Upper lobe of left lung (tissue), 6 donors: ENCODE data around the gene NCBP2L. TPM values are rescaled to one million over a fixed set of nuclear protein-coding genes. Genes with fewer than 3 reads are reported as not detected.

ENCODE experiments used
- ATAC-seq, 2 donors: fragments of 200-7000 bp; cut with Tn5 transposase; one replicate each; pipeline ENCODE4 v1.9.1; 2022; ENCODE audit warnings: mild to moderate bottlenecking in 2 of 2, moderate library complexity in 2 of 2; ENCODE audit not compliant: low FRiP score in 2 of 2
- DNase-seq, 2 donors: peaks; one replicate each; pipeline ENCODE4 v3.0.0-alpha.2; 2019 to 2020
- H3K27ac ChIP-seq, 4 donors: fragments of 200-600 bp; sonication (generic); one replicate each; pipeline ENCODE4 v1.5.1; 2016 to 2019
- H3K27me3 ChIP-seq, 4 donors: fragments of 200-600 bp; sonication (generic); one replicate each; pipeline ENCODE4 v1.5.1; 2017 to 2019
- H3K36me3 ChIP-seq, 4 donors: fragments of 200-600 bp; sonication (generic); one replicate each; pipeline ENCODE4 v1.5.1; 2016 to 2019
- H3K4me1 ChIP-seq, 4 donors: fragments of 200-600 bp; sonication (generic); one replicate each; pipeline ENCODE4 v1.5.1; 2018 to 2019
- H3K4me3 ChIP-seq, 4 donors: fragments of 200-600 bp; sonication (generic); one replicate each; pipeline ENCODE4 v1.5.1; 2017 to 2019; ENCODE audit warnings: mild to moderate bottlenecking in 2 of 4, moderate library complexity in 1 of 4
- H3K9me3 ChIP-seq, 4 donors: fragments of 200-600 bp; sonication (generic); one replicate each; pipeline ENCODE4 v1.5.1; 2018 to 2019
- EP300 ChIP-seq, 4 donors: sonication (generic); formaldehyde crosslinking; IDR thresholded peaks; one replicate each; pipeline ENCODE4 v1.5.1; 2017; ENCODE audit warnings: antibody characterized with exemption in 4 of 4, control low read depth in 2 of 4
- POLR2A ChIP-seq, 4 donors: fragments of 450-650 bp; IDR thresholded peaks; one replicate each; pipeline ENCODE4 v1.5.1; 2016 to 2017; ENCODE audit warnings: antibody characterized with exemption in 4 of 4, mild to moderate bottlenecking in 2 of 4
- POLR2AphosphoS5 ChIP-seq, 2 donors: sonication (generic); formaldehyde crosslinking; IDR thresholded peaks; one replicate each; pipeline ENCODE4 v1.5.1; 2017; ENCODE audit warnings: antibody characterized with exemption in 2 of 2
- WGBS, 2 donors: methylation state at CpG; one replicate each; pipeline ENCODE4 v1.1.5; 2017 to 2018; 5-methylcytosine and 5-hydroxymethylcytosine counted together
- total RNA-seq, 6 donors: library from RNA; depleted of rRNA in 4 of 6; stranded (reverse); fragments of >200 nt in 4 of 6; gene quantifications; one replicate each; pipeline versions ENCODE4 v1.1.0 to v1.2.1, GENCODE V29; 2016 to 2021
- TF ChIP-seq, protein P1 (sequence below), 6 experiments: fragments of 450-650 bp in 4 of 6; fragments of 200-600 bp in 2 of 6; sonication (generic) in 2 of 6; IDR thresholded peaks; one replicate each; pipeline ENCODE4 v1.5.1; 2016 to 2019; ENCODE audit warnings: antibody characterized with exemption in 6 of 6
- donor health status: DM: no; HTN: no; CAD: no; lungs with moderate emphysema.
- donor health status: DM: no; HTN: yes; CAD: no; lungs with severe emphysema.

NCBP2L gene
- total RNA-seq, 6 donors from 2014 or later: 0.13 to 2.0 (median 0.33) TPM; not detected in 3

DNA sequence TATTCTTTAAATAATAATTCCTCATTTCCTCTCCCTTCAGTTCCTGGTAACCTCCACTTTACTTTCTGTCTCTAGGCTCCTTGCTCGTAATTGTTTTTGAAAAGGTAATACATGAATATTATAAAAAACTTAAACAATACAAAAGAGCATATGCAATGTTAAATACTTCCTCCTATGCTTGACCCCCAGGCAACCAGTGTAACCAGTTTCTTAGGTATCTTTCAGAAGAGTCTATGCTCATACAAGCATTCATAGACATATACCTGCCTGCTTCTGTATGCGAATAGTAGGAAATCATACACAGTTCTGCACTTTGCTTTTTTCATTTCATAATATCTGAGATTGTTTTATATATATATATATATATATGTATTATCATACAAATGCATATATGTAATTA, 45.5 kb downstream of the NCBP2L start:
- Histone ChIP-seq H3K4me1 (peaks cover 0 to 11% (median 2%) of the 10 kb centered on the region in 4 donors), H3K27me3 (no peaks in the 10 kb centered on the region), H3K9me3 (peaks cover 0 to 20% (median 2%) of the 10 kb centered on the region in 4 donors), H3K27ac (no peak overlapping the region), H3K4me3 (no peak overlapping the region), H3K36me3 (no peaks in the 10 kb centered on the region)
- DNase-seq: no peak
- ATAC-seq: no peak
- TF ChIP-seq POLR2A (IDR thresholded peaks at IDR 0.05): no peak
- TF ChIP-seq, protein P1, sequence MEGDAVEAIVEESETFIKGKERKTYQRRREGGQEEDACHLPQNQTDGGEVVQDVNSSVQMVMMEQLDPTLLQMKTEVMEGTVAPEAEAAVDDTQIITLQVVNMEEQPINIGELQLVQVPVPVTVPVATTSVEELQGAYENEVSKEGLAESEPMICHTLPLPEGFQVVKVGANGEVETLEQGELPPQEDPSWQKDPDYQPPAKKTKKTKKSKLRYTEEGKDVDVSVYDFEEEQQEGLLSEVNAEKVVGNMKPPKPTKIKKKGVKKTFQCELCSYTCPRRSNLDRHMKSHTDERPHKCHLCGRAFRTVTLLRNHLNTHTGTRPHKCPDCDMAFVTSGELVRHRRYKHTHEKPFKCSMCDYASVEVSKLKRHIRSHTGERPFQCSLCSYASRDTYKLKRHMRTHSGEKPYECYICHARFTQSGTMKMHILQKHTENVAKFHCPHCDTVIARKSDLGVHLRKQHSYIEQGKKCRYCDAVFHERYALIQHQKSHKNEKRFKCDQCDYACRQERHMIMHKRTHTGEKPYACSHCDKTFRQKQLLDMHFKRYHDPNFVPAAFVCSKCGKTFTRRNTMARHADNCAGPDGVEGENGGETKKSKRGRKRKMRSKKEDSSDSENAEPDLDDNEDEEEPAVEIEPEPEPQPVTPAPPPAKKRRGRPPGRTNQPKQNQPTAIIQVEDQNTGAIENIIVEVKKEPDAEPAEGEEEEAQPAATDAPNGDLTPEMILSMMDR (IDR thresholded peaks at IDR 0.05): no peak
- TF ChIP-seq POLR2AphosphoS5 (IDR thresholded peaks at IDR 0.05): no peak
- TF ChIP-seq EP300 (IDR thresholded peaks at IDR 0.05): no peak
- 74 to 82% methylated on average over 2 of the region's 2 CpGs for WGBS, 2 donors

DNA sequence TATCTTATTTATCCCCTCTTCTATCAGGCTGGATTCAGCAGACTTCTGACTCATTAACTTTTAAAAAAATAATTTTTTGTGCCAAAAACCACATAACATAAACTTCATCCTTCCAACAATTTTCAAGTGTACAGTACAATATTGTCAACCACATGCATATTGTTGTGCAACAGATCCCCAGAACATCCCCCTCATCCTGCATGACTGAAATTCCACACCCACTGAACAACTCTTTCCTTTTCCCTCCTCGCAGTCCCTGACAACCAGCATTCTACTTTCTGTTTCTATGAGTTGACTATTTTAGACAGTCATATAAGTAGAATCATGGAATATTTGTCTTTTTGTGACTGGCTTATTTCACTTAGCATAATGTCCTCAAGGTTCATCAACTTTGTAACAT, 45.9 kb downstream of the NCBP2L start:
- 8 to 55% methylated on average over 1 of the region's 1 CpG for WGBS, 2 donors
- ATAC-seq (no peak), DNase-seq (no peak)

GRCh38 chrX:107825698-107826237, 48.2 kb downstream of the NCBP2L start, which contains the start of gene MID2:
MID2 (plus strand) TSS chrX:107825866; CDS start chrX:107826427, 561 bp downstream.
- Histone ChIP-seq H3K27me3 (no peaks in the 10 kb centered on the region), H3K36me3 (no peaks in the 10 kb centered on the region), H3K4me1 (peaks cover 0 to 11% (median 2%) of the 10 kb centered on the region in 4 donors), H3K27ac (peak within 1 kb of the TSS; percentile 87 to 92 (median 89)), H3K4me3 (peak within 1 kb of the TSS; percentile 25 to 58 (median 50)), H3K9me3 (no peaks in the 10 kb centered on the region)
- 13 to 51% methylated on average over 4 to 32 of the region's 32 CpGs for WGBS, 2 donors
- ATAC-seq (peak; percentile 44 to 54), DNase-seq (peak; percentile 72 to 79)
- TF ChIP-seq, protein P1 (IDR thresholded peaks at IDR 0.05): no peak
- peak in 1 of 2 donors; percentile 76 for TF ChIP-seq POLR2AphosphoS5 (IDR thresholded peaks at IDR 0.05)
- no peak for TF ChIP-seq EP300 (IDR thresholded peaks at IDR 0.05)
- TF ChIP-seq POLR2A (IDR thresholded peaks at IDR 0.05): peak in 1 of 4 donors; percentile 32

More for the DNA sequence above, 45.9 kb downstream of the NCBP2L start:
- Histone ChIP-seq H3K27ac (no peak overlapping the region), H3K27me3 (no peaks in the 10 kb centered on the region), H3K36me3 (no peaks in the 10 kb centered on the region), H3K4me1 (peaks cover 0 to 11% (median 2%) of the 10 kb centered on the region in 4 donors), H3K4me3 (no peak overlapping the region), H3K9me3 (peaks cover 0 to 16% (median 2%) of the 10 kb centered on the region in 4 donors)
- no peak for TF ChIP-seq EP300 (IDR thresholded peaks at IDR 0.05)
- TF ChIP-seq POLR2AphosphoS5 (IDR thresholded peaks at IDR 0.05): no peak
- TF ChIP-seq POLR2A (IDR thresholded peaks at IDR 0.05): no peak

DNA sequence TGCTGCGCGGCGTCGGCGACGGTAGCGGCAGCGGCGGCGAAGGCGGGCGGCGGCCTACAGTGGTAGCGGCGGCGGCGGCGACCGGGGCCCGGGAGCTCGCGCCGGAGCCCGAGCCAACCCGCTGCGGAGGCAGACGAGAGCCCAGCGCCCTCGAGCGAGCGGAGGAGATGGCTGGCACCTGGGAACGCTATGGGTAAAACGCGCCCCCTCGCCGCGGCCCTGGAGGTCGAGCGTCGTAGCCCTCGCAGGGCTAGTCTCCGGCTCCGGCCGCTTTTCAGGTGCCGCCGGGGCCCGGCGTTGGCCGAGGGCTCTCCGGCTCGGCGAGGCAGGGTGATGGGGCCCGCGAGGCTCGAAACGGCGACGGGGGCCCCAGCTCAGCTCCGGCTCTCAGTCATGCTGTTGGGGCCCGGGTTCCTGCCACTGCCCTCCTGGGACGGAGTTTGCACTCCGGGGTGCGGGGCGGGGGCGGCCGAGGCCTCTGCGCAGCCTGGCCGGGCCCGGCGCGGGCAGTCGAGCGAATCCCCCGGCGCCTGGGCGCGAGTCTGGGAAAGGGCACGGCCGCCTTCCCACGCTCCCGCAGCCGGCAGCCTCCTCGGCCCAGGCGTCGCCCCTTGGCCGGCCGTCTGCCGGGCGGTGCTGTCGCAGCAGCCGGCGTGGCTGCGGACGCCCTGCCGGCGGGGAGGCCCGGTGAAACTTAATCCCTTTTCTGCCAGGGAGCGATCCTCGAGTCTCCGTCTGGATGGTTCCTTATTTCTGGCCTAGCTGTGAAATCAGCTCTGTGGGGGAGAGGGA, 48.9 kb downstream of the NCBP2L start:
- peak; percentile 29 to 89 for DNase-seq
- peak; percentile 7 to 88 for ATAC-seq
- no peaks in the 10 kb centered on the region for H3K9me3 ChIP-seq
- 52% methylated on average over 87 of the region's 100 CpGs; no CpG with 5 or more reads in 1 of the 2 donors for WGBS, 2 donors
- H3K27ac ChIP-seq: peak overlapping the region; percentile 87 to 92 (median 89)
- H3K4me3 ChIP-seq: peak overlapping the region; percentile 25 to 58 (median 50)
- TF ChIP-seq EP300 (IDR thresholded peaks at IDR 0.05): no peak
- TF ChIP-seq, protein P1 (IDR thresholded peaks at IDR 0.05): no peak
- peak in 1 of 2 donors; percentile 58 for TF ChIP-seq POLR2AphosphoS5 (IDR thresholded peaks at IDR 0.05)
- TF ChIP-seq POLR2A (IDR thresholded peaks at IDR 0.05): peak in 1 of 4 donors; percentile 25
- H3K4me1 ChIP-seq: peaks cover 0 to 11% (median 2%) of the 10 kb centered on the region in 4 donors
- H3K27me3 ChIP-seq: no peaks in the 10 kb centered on the region
- no peaks in the 10 kb centered on the region for H3K36me3 ChIP-seq
